Ishikawa (cell line): Measurements from ENCODE around the gene PDE3B.

Experiments used
- CEBPB ChIP-seq: IDR thresholded peaks from 2 replicates; pipeline ENCODE4 v1.6.1; 2012
- CREB1 ChIP-seq: IDR thresholded peaks from 2 replicates; pipeline ENCODE4 v1.6.1; 2012; ENCODE audit warnings: low read depth
- EGR1 ChIP-seq: IDR thresholded peaks from 2 replicates; pipeline ENCODE4 v1.6.1; 2012
- FOXM1 ChIP-seq: IDR thresholded peaks from 2 replicates; pipeline ENCODE4 v1.6.1; 2012; ENCODE audit warnings: low read depth, borderline replicate concordance
- NFIC ChIP-seq: IDR thresholded peaks from 2 replicates; pipeline ENCODE4 v1.6.1; 2012
- RAD21 ChIP-seq: IDR thresholded peaks from 2 replicates; pipeline ENCODE4 v1.6.1; 2012; ENCODE audit warnings: low read depth
- TCF12 ChIP-seq: IDR thresholded peaks from 2 replicates; pipeline ENCODE4 v1.6.1; 2012; ENCODE audit warnings: low read depth
- TEAD4 ChIP-seq: IDR thresholded peaks from 2 replicates; pipeline ENCODE4 v1.6.1; 2012
- YY1 ChIP-seq: IDR thresholded peaks from 2 replicates; pipeline ENCODE4 v1.6.1; 2012; ENCODE audit warnings: low read depth
- ZBTB7A ChIP-seq: IDR thresholded peaks from 2 replicates; pipeline ENCODE4 v1.6.1; 2012; ENCODE audit warnings: low read depth
- TF ChIP-seq, protein P1 (sequence below): IDR thresholded peaks from 2 replicates; pipeline ENCODE4 v1.6.1; 2012
- TF ChIP-seq, protein P2 (sequence below): IDR thresholded peaks from 2 replicates; pipeline ENCODE4 v1.6.1; 2012
- TF ChIP-seq, protein P3 (sequence below): IDR thresholded peaks from 2 replicates; pipeline ENCODE4 v1.6.1; 2012; ENCODE audit warnings: low read depth, mild to moderate bottlenecking

Gene PDE3B

DNA sequence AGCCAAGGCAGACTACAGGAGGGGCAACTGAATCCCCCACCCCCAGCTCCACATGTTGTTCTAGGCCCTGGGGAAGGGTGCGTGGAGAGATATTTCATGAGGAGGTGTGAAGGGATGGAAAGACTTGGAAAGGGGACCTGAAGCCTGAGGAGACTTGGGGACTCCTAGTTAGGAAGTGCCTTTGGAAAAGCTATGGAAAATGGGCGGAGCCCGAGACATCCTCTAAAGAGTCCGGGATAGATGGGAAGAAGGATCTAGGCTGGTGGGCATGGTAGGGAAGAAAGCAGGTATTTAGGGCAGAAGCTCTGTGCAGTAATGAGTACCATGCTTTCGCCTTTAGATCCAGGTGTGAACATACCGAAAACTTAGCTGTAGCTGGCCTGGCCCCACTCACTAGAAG lies 263.4 kb downstream of the PDE3B start:
- no peak for TF ChIP-seq NFIC

DNA sequence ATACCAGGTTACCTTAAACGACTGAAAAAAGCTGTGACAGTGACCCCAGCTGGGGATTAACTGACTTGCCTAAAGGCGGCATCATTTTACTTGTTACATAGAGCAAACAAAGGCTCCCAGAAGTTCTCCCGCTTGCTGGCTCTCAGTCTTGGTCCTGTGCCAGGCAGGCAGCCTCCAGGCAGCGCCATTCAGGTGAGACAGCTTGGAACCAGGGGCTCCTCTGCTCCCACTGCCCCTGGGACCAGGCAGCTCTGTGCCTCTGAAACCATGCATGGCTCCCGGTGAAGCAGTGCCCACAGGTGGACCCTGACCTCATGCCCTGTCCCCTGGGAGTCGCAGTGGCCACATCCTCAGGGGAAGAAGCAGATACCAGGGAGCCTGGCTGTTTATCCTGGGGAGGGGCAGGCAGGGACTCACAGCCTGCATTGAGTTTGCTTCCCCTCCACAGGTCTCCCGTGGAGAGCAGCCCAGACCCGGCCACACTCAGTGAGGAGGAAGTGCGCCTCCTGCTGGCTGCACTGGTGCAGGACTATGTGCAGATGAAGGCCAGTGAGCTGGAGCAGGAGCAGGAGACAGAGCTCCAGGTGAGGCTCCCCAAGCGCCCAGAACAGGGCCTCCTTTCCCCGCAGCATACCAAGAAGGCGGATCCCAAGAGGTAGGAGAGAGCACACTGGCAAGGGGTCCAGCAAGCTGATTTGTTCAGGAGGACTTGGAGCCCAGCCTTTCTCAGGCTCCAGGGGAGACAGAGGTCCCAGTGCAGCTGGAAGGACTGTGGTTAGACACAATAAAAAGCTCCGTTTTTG lies 264.0 kb downstream of the PDE3B start:
- TF ChIP-seq RAD21 (peak; percentile 69), NFIC (peak; percentile 63)
- TF ChIP-seq, protein P1, sequence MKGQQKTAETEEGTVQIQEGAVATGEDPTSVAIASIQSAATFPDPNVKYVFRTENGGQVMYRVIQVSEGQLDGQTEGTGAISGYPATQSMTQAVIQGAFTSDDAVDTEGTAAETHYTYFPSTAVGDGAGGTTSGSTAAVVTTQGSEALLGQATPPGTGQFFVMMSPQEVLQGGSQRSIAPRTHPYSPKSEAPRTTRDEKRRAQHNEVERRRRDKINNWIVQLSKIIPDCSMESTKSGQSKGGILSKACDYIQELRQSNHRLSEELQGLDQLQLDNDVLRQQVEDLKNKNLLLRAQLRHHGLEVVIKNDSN: no peak

DNA sequence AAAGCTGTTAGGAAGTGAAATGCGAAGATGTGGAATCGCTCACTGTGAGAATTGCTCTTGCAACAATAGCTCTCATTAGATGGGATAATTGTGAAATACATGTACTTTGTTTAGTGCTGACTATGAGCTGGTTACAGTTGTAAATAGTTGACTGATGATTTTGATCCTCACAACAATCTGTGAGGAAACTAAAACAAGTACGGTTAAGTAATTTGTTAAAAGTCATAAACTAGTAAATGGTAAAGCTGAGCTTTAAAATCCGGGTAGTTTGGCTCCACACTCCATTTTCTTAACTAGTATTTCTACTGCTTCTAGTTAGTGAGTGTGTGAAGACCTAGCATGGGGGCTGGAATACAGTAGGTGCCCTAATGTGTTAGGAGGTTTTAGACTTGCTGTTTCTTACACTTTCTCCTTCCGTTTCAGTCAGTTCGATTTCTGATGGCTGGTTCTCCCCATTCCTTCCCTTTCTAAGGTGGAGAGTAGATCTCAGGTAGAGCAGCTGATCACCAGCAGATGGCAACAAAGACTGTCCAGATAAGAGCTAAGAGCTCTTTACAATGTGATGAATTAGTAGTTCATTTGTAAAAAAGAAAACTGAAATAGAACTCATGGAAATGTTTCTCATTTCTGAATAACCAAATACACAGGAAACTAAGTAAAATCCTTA lies 264.7 kb downstream of the PDE3B start:
- TF ChIP-seq TEAD4 (no peak), FOXM1 (no peak), RAD21 (peak; percentile 86), TCF12 (no peak)

DNA sequence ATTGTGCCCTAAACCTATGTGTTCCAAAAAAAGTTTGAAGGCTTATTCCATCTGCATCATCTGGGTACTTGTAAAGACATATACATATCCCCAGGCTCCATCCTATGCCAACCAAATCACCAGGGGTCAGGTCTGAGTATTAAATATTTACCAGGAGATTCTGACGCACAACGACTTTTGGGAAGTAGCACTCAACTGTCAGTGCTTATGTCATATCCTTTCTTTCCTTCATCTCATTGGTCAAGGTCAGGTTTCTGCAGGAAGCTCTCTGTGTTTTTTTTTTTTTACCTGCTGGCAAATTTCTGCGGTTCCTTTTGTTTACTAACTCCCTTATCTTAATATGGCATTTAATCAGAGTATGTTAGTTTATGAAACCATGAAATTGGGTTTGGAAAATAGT lies 270.9 kb downstream of the PDE3B start:
- TF ChIP-seq TCF12: no peak
- TF ChIP-seq TEAD4: no peak
- no peak for TF ChIP-seq EGR1
- TF ChIP-seq CEBPB: no peak
- TF ChIP-seq ZBTB7A: no peak
- no peak for TF ChIP-seq YY1
- no peak for TF ChIP-seq CREB1
- TF ChIP-seq, protein P2, sequence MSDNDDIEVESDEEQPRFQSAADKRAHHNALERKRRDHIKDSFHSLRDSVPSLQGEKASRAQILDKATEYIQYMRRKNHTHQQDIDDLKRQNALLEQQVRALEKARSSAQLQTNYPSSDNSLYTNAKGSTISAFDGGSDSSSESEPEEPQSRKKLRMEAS: no peak

DNA sequence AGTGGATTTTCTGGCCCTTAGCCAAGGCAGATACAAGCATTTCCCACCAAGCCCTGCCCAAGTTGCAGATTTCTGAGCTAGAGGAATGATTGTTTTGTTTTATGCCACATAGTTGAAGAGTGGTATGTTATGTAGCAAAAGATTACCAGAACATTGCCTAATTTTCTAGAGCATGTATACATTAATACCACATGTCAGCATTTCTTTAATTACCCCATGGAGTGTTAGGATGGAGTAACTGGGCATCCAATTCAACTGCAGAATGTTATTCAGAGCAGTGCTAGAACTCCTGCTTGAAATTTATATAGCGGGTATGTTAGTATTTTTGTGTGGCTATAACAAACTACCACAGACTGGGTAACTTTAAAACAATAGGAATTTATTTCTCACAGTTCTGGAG lies 272.8 kb downstream of the PDE3B start:
- TF ChIP-seq, protein P3, sequence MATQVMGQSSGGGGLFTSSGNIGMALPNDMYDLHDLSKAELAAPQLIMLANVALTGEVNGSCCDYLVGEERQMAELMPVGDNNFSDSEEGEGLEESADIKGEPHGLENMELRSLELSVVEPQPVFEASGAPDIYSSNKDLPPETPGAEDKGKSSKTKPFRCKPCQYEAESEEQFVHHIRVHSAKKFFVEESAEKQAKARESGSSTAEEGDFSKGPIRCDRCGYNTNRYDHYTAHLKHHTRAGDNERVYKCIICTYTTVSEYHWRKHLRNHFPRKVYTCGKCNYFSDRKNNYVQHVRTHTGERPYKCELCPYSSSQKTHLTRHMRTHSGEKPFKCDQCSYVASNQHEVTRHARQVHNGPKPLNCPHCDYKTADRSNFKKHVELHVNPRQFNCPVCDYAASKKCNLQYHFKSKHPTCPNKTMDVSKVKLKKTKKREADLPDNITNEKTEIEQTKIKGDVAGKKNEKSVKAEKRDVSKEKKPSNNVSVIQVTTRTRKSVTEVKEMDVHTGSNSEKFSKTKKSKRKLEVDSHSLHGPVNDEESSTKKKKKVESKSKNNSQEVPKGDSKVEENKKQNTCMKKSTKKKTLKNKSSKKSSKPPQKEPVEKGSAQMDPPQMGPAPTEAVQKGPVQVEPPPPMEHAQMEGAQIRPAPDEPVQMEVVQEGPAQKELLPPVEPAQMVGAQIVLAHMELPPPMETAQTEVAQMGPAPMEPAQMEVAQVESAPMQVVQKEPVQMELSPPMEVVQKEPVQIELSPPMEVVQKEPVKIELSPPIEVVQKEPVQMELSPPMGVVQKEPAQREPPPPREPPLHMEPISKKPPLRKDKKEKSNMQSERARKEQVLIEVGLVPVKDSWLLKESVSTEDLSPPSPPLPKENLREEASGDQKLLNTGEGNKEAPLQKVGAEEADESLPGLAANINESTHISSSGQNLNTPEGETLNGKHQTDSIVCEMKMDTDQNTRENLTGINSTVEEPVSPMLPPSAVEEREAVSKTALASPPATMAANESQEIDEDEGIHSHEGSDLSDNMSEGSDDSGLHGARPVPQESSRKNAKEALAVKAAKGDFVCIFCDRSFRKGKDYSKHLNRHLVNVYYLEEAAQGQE: no peak
